Measurements from ENCODE around the gene RASSF6.
"Not testable (repeated sequence)": the region's sequence is repeated elsewhere in the genome, so short reads cannot be mapped to it uniquely, and the experiment has no call there.

The RASSF6 gene

DNA sequence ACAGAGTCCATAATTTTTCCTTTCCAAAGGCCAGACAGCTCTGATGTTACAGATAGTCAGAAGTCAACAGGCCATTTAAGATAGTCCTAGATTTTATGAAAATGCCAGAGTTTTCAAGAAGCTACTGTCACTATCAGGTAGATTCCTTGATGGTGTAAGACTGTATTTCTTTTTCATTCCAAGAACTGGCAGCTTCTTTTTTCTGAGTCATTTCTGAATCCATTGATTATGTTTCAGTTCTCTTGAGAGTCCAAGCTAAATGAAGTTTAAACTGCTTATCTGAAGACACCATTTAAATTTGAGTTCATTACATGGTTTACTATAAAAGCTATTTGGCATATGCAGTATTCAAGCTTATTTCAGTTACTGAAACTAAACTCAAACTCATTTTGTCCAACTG is 44.6 kb downstream of the RASSF6 start:
- DNase-seq (ENCODE audit: low read depth) = no peak

DNA sequence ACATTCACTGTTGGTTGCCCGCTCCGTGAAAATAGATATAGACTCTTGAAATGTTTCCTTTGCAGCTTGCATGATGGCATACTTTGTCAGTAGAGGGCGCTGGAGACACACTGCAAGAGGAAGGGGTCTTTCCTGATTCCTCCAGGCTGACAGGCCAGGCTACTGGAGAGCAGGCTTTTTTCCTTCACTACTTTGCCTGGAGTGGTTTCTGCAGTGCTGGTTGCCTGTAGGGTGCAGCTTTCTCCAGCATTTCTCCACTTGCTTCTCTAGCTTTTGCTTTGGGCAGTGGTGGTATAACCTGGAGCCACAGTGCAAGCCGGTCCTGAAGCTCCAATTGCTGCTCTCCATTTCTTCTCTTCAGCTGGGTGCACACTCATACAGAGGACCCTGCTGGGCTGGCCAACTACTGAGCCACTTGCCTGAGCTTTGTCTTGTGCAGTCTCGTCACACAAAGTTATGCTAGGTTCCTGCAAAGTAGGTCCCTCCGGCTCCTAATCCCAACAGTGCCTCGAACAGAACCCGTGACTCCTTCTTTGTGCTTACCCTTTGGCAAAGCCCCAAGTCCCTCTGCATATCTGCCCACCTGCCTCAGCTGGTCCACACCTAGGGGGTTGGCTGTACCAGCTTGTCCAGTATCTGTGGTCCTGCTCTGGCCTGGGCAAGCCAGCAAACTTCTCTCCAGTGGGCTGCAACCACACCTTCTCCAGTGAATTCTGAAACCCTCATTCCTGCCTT is 46.3 kb downstream of the RASSF6 start:
- peak; percentile 81 for DNase-seq (ENCODE audit: low read depth)

DNA sequence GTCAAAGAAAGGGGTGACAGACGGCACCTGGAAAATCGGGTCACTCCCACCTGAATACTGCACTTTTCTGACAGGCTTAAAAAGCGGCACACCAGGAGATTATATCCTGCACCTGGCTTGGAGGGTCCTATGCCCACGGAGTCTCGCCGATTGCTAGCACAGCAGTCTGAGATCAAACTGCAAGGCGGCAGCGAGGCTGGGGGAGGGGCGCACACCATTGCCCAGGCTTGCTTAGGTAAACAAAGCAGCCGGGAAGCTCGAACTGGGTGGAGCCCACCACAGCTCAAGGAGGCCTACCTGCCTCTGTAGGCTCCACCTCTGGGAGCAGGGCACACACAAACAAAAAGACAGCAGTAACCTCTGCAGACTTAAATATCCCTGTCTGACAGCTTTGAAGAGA is 69.4 kb downstream of the RASSF6 start:
- DNase-seq (ENCODE audit: low read depth) = not testable (repeated sequence)

DNA sequence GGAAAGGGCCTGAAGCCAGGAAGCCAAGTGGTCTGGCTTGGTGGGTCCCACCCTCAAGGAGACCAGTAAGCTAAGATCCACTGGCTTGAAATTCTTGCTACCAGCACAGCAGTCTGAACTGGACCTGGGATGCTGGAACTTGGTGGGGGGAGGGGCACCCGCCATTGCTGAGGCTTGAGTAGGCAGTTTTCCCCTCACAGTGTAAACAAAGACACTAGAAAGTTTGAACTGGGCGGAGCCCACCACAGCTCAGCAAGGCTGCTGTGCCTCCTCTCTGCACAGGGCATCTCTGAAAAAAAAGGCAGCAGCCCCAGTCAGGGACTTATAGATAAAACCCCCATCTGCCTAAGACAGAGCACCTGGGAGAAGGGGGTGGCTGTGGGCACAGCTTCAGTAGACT is 75.6 kb downstream of the RASSF6 start:
- DNase-seq (ENCODE audit: low read depth) = no peak

DNA sequence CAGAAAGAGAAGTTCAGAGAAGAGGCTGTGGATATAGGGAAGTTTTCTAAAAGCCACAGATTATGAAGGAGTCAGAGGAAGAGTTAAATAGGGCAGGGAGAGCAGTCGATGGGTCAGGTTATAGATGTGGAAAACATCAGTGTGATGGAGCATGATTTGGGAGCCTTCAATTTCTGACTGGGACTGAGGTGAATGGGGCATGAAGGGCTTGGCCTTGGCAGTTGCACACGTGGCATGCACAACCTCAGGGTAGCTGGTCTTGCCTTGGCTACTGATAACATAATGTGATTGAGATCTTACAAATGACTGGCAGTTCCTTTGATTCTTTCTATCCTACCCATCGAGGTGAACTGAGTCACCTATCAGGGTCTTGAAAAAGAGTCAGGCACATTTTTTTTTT is 79.0 kb downstream of the RASSF6 start:
- no peak for DNase-seq (ENCODE audit: low read depth)

DNA sequence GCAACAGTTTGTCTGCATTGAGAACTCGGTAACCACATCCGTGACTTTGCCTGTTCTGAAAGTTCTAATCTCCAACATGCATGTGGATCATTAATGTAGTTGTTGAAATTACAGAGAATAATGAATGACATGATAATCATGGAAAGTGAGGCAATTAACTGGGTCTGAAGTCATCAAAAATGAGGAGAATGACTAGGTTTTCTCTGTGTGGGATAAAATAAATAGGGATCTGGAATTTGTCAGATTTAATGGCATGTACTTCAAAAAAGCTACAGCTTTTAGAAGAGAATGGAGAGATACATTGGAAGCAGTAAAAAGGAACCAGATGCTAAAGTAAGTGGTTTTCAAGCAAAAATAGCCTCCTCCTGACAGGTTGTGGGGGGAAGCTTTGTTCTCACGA is 79.4 kb downstream of the RASSF6 start:
- DNase-seq (ENCODE audit: low read depth) = no peak

DNA sequence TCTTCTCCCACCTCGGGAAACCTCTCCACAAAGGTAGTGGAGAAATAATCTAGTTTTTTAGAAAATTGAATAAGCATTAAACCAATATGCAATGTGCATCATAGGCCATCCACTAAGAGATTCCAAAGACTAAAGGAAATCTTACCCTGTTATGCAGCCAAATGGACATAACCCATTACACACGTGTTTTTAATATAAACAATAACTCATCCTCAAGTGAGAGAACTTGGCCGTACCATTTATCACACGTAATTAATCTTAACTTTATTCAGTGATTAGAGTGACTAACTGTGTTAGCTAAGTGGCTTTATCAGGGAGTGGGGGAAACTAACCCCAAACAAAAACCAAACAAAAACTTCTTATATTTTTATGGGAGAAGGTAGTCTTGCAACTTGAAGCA is 80.8 kb downstream of the RASSF6 start:
- no peak for DNase-seq (ENCODE audit: low read depth)

DNA sequence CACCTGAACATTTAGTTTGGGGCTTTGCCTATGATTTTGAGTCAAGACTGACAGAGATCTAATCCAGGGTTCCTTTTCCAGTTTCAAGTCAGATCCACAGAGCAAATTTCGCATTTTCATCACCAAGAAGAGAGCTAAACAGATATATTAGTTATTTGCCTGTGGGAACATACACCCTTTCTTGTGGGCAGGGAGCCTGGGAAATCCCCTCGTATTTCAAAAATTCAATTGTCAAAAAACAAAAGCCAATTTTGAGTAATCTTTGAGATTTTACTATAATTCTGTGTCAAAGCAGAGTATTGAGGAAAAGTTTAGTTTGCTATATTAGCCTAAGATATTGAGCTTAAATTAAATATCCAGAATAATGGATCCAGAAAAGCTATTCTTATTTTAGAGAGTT is 82.1 kb downstream of the RASSF6 start:
- DNase-seq (ENCODE audit: low read depth) = no peak

DNA sequence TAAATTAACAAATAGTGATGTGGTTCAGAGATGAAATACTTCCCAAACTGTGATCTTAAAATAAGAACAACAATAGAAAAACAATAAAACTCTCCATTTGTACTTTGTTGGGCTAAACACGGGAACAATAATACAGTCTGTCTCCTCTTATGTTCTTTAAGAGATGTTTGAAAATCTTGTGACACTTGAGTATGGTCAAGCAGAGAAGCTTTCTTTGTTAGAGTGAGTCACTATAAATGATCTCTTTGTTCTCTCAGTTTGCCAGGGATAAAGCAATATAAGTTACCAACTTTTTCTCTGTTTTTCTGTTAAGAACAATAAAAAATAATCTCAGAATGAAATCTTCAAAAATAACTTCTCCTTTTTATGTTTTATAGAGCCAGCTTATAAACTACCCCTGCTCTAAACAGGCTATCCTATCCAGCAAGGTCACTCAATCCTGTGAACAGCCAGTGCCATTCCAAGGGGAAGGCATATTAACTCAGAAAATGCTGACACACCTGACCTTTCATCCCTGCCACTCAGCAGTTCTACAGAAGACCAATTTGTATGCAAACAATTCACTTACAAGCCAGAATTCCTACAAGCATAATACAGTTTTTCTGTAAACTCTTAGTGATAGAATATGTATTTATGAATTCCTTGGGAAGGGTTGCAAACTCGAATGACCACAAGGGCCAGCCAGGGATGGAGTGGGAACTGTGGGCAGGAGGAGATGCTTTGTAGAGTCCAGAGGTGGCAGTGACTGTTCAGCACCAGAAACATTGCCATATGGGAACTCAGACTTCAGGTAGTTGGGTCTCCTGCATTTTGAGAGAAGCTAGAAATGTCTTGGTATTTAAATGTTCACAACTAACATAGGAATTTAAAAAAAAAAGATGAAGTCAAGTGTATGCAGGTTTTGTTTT is 86.5 kb downstream of the RASSF6 start:
- DNase-seq (ENCODE audit: low read depth) = no peak

DNA sequence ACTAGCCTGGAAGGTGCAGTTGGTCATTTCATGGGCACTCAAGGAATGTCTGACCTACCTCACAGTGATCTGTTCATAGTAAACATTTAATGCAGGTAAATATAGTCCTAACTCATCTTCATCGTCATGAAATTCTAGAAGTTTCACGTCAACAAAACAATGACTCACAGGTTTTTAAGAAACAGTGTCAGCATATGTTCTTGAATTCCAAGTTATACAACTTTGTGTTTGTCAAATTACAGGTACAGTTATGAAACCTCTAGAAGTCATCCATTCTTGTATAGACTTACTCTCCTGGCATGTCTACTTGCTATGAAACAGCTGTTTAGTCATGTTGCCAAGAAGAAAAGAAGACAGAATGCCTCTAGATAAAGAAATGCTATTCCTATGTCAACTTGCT is 92.1 kb downstream of the RASSF6 start:
- no peak for DNase-seq (ENCODE audit: low read depth)

DNA sequence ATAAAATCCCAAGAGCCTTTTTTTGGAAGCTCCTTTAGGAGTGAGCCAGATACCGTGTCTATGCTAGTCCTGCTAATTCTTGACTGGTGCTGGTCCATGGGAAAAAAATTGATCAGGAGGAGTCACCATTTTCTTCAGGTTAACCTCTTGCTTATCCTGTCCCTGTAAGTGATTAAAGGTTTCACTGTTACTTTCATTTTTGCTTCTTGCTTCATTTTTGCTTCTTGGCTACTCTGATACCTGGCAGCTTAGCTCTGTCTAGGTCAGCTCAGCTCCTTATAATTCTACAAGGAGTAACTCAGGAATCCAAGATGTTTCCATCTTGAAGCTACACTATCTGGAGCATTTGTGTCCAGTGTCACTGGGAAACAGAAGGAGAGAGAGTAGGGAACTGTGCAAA is 93.0 kb downstream of the RASSF6 start:
- DNase-seq (ENCODE audit: low read depth) = no peak

DNA sequence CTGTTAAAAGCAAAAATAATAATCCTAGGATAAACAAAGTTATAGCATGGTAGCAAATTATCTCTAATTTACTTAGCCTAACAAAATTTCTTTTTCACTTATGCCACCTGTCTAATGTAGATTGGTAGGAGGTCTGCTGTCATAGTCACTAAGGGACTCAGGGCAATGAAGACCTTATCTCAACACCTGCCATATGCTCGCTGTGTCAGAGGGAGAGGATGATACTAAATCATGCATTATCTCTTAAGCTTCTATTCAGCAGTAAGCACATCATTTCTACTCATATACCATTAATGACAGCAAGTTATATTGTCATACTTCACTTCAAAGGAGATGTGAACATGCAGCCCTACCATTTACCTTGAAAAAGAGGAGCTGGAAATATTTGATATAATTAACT is 94.6 kb downstream of the RASSF6 start:
- no peak for DNase-seq (ENCODE audit: low read depth)

DNA sequence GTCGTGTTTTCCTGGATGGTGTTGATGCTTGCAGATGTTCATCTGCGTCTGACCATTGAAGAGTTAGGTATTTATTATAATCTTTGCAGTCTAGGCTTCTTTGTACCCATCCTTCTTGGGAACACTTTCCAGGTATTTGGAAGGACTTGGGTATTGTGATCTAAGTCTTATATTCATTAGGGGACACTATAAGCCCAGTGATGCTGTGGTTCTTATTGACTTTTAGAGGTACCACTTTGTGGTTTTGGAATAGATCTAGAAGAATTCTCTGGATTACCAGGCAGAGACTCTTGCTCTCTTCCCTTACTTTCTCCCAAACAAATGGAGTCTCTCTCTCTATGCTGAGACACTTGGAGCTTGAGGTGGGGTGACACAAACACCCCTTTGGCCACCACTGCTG is 97.1 kb downstream of the RASSF6 start:
- peak; percentile 20 for DNase-seq (ENCODE audit: low read depth)
